ENCODE results near the gene PRR12.

- TF ChIP-seq CTCF (IDR thresholded peaks at IDR 0.05) (no peak), POLR2AphosphoS5 (IDR thresholded peaks at IDR 0.05) (no peak)
Measured at GRCh38 chr19:49594157-49594992, 3.4 kb downstream of the PRR12 start.

All from upper lobe of left lung (tissue), 4 donors.